GM12878 (cell line): ENCODE data around the gene C4B. TPM values are rescaled to one million over a fixed set of nuclear protein-coding genes. Genes with fewer than 3 reads are reported as not detected.

Experiments used
- ATAC-seq: fragments of 200-7000 bp; cut with Tn5 transposase; 3 replicates; pipeline ENCODE4 v1.9.1; 2020; ENCODE audit warnings: mild to moderate bottlenecking, moderate library complexity
- BruUV-seq: library from RNA; stranded (reverse); fragments of 400-500 nt; replicated peaks from 2 replicates; lab custom pipeline; 2021; lab: Mats Ljungman, UMichigan
- CTCF ChIA-PET: fragments of 300-600 bp; sonication (Branson Sonifier 250); formaldehyde crosslinking; extraction: SDS; loops from one replicate; lab custom pipeline; 2021; ENCODE audit warnings: inconsistent platforms; lab: Yijun Ruan, JAX
- POLR2A ChIA-PET: fragments of 350-600 bp; formaldehyde crosslinking; extraction: SDS; loops from one replicate; lab custom pipeline; 2021; ENCODE audit warnings: inconsistent platforms; lab: Charles Lee
- RAD21 ChIA-PET: fragments of 300-600 bp; sonication (Branson Sonifier 250); formaldehyde crosslinking; loops from one replicate; lab custom pipeline; 2023; ENCODE audit warnings: antibody characterized with exemption; ENCODE audit not compliant: unreplicated experiment; lab: Charles Lee
- SMC1A ChIA-PET: fragments of 300-600 bp; sonication (Branson Sonifier 250); formaldehyde crosslinking; loops from one replicate; lab custom pipeline; 2023; ENCODE audit not compliant: unreplicated experiment, uncharacterized antibody; lab: Charles Lee
- DNase-seq: peaks from one replicate; pipeline ENCODE4 v3.0.0-alpha.2; 2011; ENCODE audit warnings: low read depth, low spot score
- FAIRE-seq: peaks from 3 replicates; lab custom pipeline; 2011; peaks lifted over from hg19 to GRCh38; lab: Jason Lieb, UNC
- H2AFZ ChIP-seq: 2 replicates; pipeline ENCODE4 v1.6.0; 2011; ENCODE audit warnings: low read depth, low read length, control low read depth; ENCODE audit not compliant: control insufficient read depth
- H3K27ac ChIP-seq: 2 replicates; pipeline ENCODE4 v1.5.1; 2011; ENCODE audit warnings: control low read depth; ENCODE audit not compliant: control insufficient read depth, insufficient read depth
- H3K27me3 ChIP-seq, 2 experiments: replicated peaks in 1 of 2; 2 replicates each; pipeline versions ENCODE4 v1.6.0 to v1.6.1; 2011; ENCODE audit warnings: low read length in 1 of 2; ENCODE audit not compliant: control insufficient read depth in 2 of 2, insufficient read depth in 2 of 2
- H3K36me3 ChIP-seq, 2 experiments: 2 replicates each; pipeline ENCODE4 v1.5.1; 2011; ENCODE audit warnings: low read length in 1 of 2; ENCODE audit not compliant: control insufficient read depth in 2 of 2, insufficient read depth in 2 of 2
- H3K4me1 ChIP-seq: 2 replicates; pipeline ENCODE4 v1.6.1; 2011; ENCODE audit warnings: mild to moderate bottlenecking, low read length, moderate library complexity, mixed read lengths; ENCODE audit not compliant: control insufficient read depth, insufficient read depth
- H3K4me2 ChIP-seq: 2 replicates; pipeline ENCODE4 v1.6.0; 2011; ENCODE audit warnings: control low read depth; ENCODE audit not compliant: control insufficient read depth, insufficient read depth
- H3K4me3 ChIP-seq: fragments of 200-600 bp; sonication (generic); 2 replicates; pipeline ENCODE4 v1.5.1; 2016
- H3K79me2 ChIP-seq: 2 replicates; pipeline ENCODE4 v1.6.0; 2011; ENCODE audit warnings: low read length; ENCODE audit not compliant: control insufficient read depth, insufficient read depth
- H3K9ac ChIP-seq: 2 replicates; pipeline ENCODE4 v1.8.0; 2011; ENCODE audit warnings: low read length, control low read depth, mixed read lengths; ENCODE audit not compliant: control insufficient read depth, insufficient read depth
- H3K9me3 ChIP-seq: replicated peaks from 3 replicates; pipeline ENCODE4 v1.5.1; 2011; ENCODE audit warnings: mild to moderate bottlenecking, low read length; ENCODE audit not compliant: control insufficient read depth, insufficient read depth
- H4K20me1 ChIP-seq: 2 replicates; pipeline ENCODE4 v1.6.0; 2011; ENCODE audit not compliant: control insufficient read depth, insufficient read depth
- IKZF2 ChIP-seq, 2 experiments: fragments of 450-650 bp; IDR thresholded peaks; 2 replicates each; pipeline ENCODE4 v1.6.1; 2017; ENCODE audit warnings: mild to moderate bottlenecking in 2 of 2, moderate library complexity in 2 of 2
- YBX1 ChIP-seq: fragments of 450-650 bp; IDR thresholded peaks from 2 replicates; pipeline ENCODE4 v1.6.1; 2016; ENCODE audit warnings: antibody characterized with exemption
- WGBS: methylation state at CpG from one replicate; pipeline ENCODE4 v1.1.6; 2016; ENCODE audit warnings: low lambda C conversion rate; ENCODE audit not compliant: insufficient replicate concordance, insufficient coverage; ENCODE audit errors: missing lambda C conversion rate; 5-methylcytosine and 5-hydroxymethylcytosine counted together
- in situ Hi-C: fragments of 300-500 bp; cut with MboI; formaldehyde crosslinking; loops from 9 replicates; pipeline ENCODE4 v1.14.3; 2018; ENCODE audit warnings: mixed read lengths
- intact Hi-C: fragments of 100-400 bp; cut with micrococcal nuclease; formaldehyde crosslinking; loops from one replicate; pipeline ENCODE4 v1.14.2; 2022; ENCODE audit not compliant: unreplicated experiment
- polyA plus RNA-seq, 11 experiments: library from polyadenylated mRNA; depleted of rRNA in 4 of 11; unstranded in 6 of 11; stranded (reverse) in 5 of 11; fragments of >200 nt; fragmentation: Nextera tagmentation in 4 of 11; fragmentation: Illumina TruSeq in 1 of 11; extraction: Ambion mirVana in 4 of 11; extraction: Trizol in 1 of 11; gene quantifications; 1 replicate in 1 of 11; 2 replicates in 10 of 11; pipeline versions ENCODE4 v1.2.1 to v1.2.3, GENCODE V29; 2011 to 2016; ENCODE audit warnings: inconsistent platforms in 2 of 11, missing spikeins in 2 of 11, low read depth in 1 of 11
- total RNA-seq, 4 experiments: library from RNA; depleted of rRNA in 3 of 4; stranded (reverse); fragments of >200 nt in 3 of 4; fragmentation: Illumina TruSeq in 1 of 4; extraction: Trizol in 1 of 4; gene quantifications; 2 replicates each; pipeline versions ENCODE4 v1.2.1 to v1.2.3, GENCODE V29; 2013 to 2021
- TF ChIP-seq, protein P1 (sequence below): fragments of 450-650 bp; IDR thresholded peaks from 2 replicates; pipeline ENCODE4 v1.6.1; 2017; ENCODE audit warnings: mild to moderate bottlenecking
- TF ChIP-seq, protein P2 (sequence below): fragments of 450-650 bp; formaldehyde crosslinking; IDR thresholded peaks from 2 replicates; pipeline ENCODE4 v1.4.0; 2020; ENCODE audit warnings: mild to moderate bottlenecking, moderate library complexity

The C4B gene
- total and polyA plus RNA-seq, 10 of the 15 experiments (the other 5 are each of a cell fraction or from before 2014, with no cell fraction given): 0.13 to 5.6 (median 1.7) TPM; not detected in 1

DNA sequence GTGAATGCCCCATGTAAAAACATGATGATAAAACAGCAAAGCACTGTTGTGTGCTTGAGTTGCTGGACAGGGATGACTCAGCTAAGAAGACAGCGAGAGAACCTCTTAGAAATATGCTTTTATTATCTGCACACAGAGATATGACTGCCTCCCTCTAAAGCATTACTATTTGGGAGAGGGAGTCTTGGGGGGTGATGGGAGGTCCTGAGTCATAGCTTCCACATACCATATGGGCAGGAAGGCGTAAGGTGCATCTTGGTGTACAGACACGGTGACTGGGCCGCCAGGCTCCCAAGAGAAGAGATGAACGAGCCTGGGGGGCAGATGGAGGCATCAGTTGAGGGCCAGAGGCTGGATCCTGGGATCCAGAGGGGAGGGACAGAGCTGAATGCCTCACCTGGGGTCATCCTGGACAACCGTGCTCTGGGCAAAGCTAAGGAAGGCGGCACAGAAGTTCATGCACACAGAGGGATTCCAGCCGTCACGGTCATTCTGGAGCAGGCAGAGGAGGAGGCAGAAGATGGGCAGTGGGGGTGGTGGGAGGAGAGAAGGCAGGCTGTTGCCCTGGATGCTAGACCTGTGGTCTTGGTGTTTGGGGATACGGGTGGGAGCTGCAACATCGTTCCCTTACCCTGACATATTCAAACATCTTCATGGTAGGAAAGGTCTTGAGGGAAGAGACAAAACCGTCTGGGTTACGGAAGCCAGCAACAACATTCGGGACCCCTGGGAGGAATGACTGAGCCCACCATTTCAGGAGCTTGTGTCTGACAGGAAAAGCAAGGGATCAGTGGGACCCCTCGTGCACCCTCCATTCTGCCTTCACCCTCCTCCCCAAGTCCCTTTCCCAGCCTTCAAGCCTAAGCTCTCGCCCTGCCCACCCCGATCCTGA lies 44.6 kb upstream of the C4B start:
- TF ChIP-seq, protein P1, sequence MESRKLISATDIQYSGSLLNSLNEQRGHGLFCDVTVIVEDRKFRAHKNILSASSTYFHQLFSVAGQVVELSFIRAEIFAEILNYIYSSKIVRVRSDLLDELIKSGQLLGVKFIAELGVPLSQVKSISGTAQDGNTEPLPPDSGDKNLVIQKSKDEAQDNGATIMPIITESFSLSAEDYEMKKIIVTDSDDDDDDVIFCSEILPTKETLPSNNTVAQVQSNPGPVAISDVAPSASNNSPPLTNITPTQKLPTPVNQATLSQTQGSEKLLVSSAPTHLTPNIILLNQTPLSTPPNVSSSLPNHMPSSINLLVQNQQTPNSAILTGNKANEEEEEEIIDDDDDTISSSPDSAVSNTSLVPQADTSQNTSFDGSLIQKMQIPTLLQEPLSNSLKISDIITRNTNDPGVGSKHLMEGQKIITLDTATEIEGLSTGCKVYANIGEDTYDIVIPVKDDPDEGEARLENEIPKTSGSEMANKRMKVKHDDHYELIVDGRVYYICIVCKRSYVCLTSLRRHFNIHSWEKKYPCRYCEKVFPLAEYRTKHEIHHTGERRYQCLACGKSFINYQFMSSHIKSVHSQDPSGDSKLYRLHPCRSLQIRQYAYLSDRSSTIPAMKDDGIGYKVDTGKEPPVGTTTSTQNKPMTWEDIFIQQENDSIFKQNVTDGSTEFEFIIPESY: no peak
- TF ChIP-seq, protein P2, sequence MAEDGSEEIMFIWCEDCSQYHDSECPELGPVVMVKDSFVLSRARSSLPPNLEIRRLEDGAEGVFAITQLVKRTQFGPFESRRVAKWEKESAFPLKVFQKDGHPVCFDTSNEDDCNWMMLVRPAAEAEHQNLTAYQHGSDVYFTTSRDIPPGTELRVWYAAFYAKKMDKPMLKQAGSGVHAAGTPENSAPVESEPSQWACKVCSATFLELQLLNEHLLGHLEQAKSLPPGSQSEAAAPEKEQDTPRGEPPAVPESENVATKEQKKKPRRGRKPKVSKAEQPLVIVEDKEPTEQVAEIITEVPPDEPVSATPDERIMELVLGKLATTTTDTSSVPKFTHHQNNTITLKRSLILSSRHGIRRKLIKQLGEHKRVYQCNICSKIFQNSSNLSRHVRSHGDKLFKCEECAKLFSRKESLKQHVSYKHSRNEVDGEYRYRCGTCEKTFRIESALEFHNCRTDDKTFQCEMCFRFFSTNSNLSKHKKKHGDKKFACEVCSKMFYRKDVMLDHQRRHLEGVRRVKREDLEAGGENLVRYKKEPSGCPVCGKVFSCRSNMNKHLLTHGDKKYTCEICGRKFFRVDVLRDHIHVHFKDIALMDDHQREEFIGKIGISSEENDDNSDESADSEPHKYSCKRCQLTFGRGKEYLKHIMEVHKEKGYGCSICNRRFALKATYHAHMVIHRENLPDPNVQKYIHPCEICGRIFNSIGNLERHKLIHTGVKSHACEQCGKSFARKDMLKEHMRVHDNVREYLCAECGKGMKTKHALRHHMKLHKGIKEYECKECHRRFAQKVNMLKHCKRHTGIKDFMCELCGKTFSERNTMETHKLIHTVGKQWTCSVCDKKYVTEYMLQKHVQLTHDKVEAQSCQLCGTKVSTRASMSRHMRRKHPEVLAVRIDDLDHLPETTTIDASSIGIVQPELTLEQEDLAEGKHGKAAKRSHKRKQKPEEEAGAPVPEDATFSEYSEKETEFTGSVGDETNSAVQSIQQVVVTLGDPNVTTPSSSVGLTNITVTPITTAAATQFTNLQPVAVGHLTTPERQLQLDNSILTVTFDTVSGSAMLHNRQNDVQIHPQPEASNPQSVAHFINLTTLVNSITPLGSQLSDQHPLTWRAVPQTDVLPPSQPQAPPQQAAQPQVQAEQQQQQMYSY (CRISPR knock-in tag): no peak
- TF ChIP-seq IKZF2 (IDR thresholded peaks at IDR 0.05): no peak
- no peak for TF ChIP-seq YBX1
- Histone ChIP-seq H3K4me1 (peaks cover 13% of the 10 kb centered on the region), H3K27me3 (no peaks in the 10 kb centered on the region), H3K9me3 (no peaks in the 10 kb centered on the region), H3K4me3 (peak overlapping the region; percentile 66; the same call in 1 of the 2 replicates), H3K36me3 (peaks cover 11 to 14% of the 10 kb centered on the region in 2 experiments; a peak in 3 of 4 replicates), H2AFZ (no peak overlapping the region), H3K79me2 (peaks cover 22% of the 10 kb centered on the region), H3K4me2 (peak overlapping the region; percentile 100; the same call in 1 of the 2 replicates), H4K20me1 (no peaks in the 10 kb centered on the region), H3K9ac (no peak overlapping the region), H3K27ac (no peak overlapping the region)
- SMC1A ChIA-PET: interaction anchor here (1.4 kb wide), 1 partner anchor 10 kb away, joined by 5 read pairs; the partner anchor contains the start of genes NELFE and SKIC2
- ATAC-seq (no peak), DNase-seq (no peak), FAIRE-seq (no peak)
- 87% methylated on average over 17 of the region's 17 CpGs for WGBS
- POLR2A ChIA-PET: interaction anchor here (0.8 kb wide), 1 partner anchor 11 kb away, joined by 3 read pairs; the partner anchor contains the start of gene SKIC2
- CTCF ChIA-PET: interaction anchor here (0.9 to 3.1 kb wide), 3 partner anchors 11 to 17 kb away, joined by 3 to 10 read pairs (median 3); partner anchors contain the start of genes NELFE and SKIC2
- BruUV-seq: no TSS peak
- in situ Hi-C loops (loop anchor here (10.0 kb wide), 1 partner anchor 65 kb away; the partner anchor contains the start of gene CYP21A2), intact Hi-C loops (no loop called here)
- RAD21 ChIA-PET: no interaction called here
